ENCODE data around the gene MRPS6.

The MRPS6 gene

GRCh38 chr21:34182436-34182835, 109.1 kb downstream of the MRPS6 start:
- Histone ChIP-seq H3K4me2 (ENCODE audit: low read length) (no peak overlapping the region), H3K4ac (ENCODE audit: low read depth, low read length) (no peak overlapping the region), H3K56ac (ENCODE audit: low read length) (no peak overlapping the region), H2BK5ac (ENCODE audit: low read length) (no peak overlapping the region), H3K4me1 (ENCODE audit: control insufficient read depth, low read depth, low read length) (peaks cover 3% of the 10 kb centered on the region), H3K18ac (ENCODE audit: low read length) (no peak overlapping the region), H3K23ac (ENCODE audit: low read length) (no peak overlapping the region), H4K5ac (ENCODE audit: low read length) (no peak overlapping the region), H3K36me3 (ENCODE audit: control insufficient read depth, insufficient read depth, low read length) (no peaks in the 10 kb centered on the region), H3K9ac (ENCODE audit: low read length) (no peak overlapping the region), H3K79me1 (ENCODE audit: low read length) (no peaks in the 10 kb centered on the region), H3K4me3 (ENCODE audit: low read length) (no peak overlapping the region), H2BK15ac (replicated peaks; ENCODE audit: low read depth) (no peak overlapping the region), H3K27me3 (ENCODE audit: insufficient read depth, low read length, poor library complexity) (no peaks in the 10 kb centered on the region), H3K27ac (ENCODE audit: low read depth, low read length) (no peak overlapping the region), H2AK5ac (ENCODE audit: low read length) (no peak overlapping the region), H2BK120ac (ENCODE audit: low read depth, low read length) (no peak overlapping the region), H4K8ac (ENCODE audit: low read depth, low read length) (no peak overlapping the region), H3K79me2 (ENCODE audit: control insufficient read depth, insufficient read depth, low read length) (no peaks in the 10 kb centered on the region)
- no CpG with 5 or more reads among the region's 3 CpGs for WGBS (ENCODE audit: extremely low coverage, insufficient coverage, low lambda C conversion rate)
- no peak for DNase-seq

- Histone ChIP-seq H4K5ac (ENCODE audit: low read length) (no peak overlapping the region), H3K4ac (ENCODE audit: low read depth, low read length) (no peak overlapping the region), H3K36me3 (ENCODE audit: control insufficient read depth, insufficient read depth, low read length) (no peaks in the 10 kb centered on the region), H3K27me3 (ENCODE audit: insufficient read depth, low read length, poor library complexity) (no peaks in the 10 kb centered on the region), H2BK120ac (ENCODE audit: low read depth, low read length) (no peak overlapping the region), H3K4me3 (ENCODE audit: low read length) (no peak overlapping the region), H3K9ac (ENCODE audit: low read length) (no peak overlapping the region), H3K4me2 (ENCODE audit: low read length) (no peak overlapping the region), H2BK5ac (ENCODE audit: low read length) (no peak overlapping the region), H3K56ac (ENCODE audit: low read length) (no peak overlapping the region), H2BK15ac (replicated peaks; ENCODE audit: low read depth) (no peak overlapping the region), H3K79me2 (ENCODE audit: control insufficient read depth, insufficient read depth, low read length) (no peaks in the 10 kb centered on the region), H3K23ac (ENCODE audit: low read length) (no peak overlapping the region), H4K8ac (ENCODE audit: low read depth, low read length) (no peak overlapping the region), H3K79me1 (ENCODE audit: low read length) (no peaks in the 10 kb centered on the region), H3K18ac (ENCODE audit: low read length) (no peak overlapping the region), H3K27ac (ENCODE audit: low read depth, low read length) (no peak overlapping the region), H3K4me1 (ENCODE audit: control insufficient read depth, low read depth, low read length) (peaks cover 3% of the 10 kb centered on the region), H2AK5ac (ENCODE audit: low read length) (no peak overlapping the region)
- no peak for DNase-seq
- WGBS (ENCODE audit: extremely low coverage, insufficient coverage, low lambda C conversion rate) = no CpG with 5 or more reads among the region's 5 CpGs
These were observed 110.1 kb downstream of the MRPS6 start for GRCh38 chr21:34183331-34183928.

DNA sequence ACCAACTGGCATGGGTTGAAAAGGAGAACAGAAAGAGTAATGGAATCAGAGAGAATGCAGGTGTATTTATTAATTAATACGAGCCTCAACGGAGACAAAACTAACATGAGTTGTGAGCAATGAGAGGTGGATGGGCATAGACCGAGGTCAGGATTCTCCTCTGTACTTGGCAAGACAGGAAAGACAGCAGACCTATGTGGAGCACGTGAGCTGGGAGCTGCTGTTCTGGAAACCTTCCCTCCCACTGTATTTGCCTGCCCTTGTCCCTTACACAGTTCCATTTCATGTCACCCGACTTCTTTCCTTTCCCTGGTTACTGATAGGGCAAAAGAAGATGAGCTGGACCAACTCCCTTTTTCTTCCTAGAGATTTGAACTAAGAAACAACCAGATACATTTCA, 110.9 kb downstream of the MRPS6 start:
- Histone ChIP-seq H2BK5ac (ENCODE audit: low read length) (no peak overlapping the region), H3K56ac (ENCODE audit: low read length) (no peak overlapping the region), H4K5ac (ENCODE audit: low read length) (no peak overlapping the region), H2AK5ac (ENCODE audit: low read length) (no peak overlapping the region), H3K4ac (ENCODE audit: low read depth, low read length) (no peak overlapping the region), H3K27ac (ENCODE audit: low read depth, low read length) (no peak overlapping the region), H2BK15ac (replicated peaks; ENCODE audit: low read depth) (no peak overlapping the region), H3K18ac (ENCODE audit: low read length) (no peak overlapping the region), H4K8ac (ENCODE audit: low read depth, low read length) (no peak overlapping the region), H3K9ac (ENCODE audit: low read length) (no peak overlapping the region), H3K4me3 (ENCODE audit: low read length) (no peak overlapping the region), H3K23ac (ENCODE audit: low read length) (no peak overlapping the region), H3K27me3 (ENCODE audit: insufficient read depth, low read length, poor library complexity) (no peaks in the 10 kb centered on the region), H2BK120ac (ENCODE audit: low read depth, low read length) (no peak overlapping the region), H3K79me2 (ENCODE audit: control insufficient read depth, insufficient read depth, low read length) (no peaks in the 10 kb centered on the region), H3K79me1 (ENCODE audit: low read length) (no peaks in the 10 kb centered on the region), H3K36me3 (ENCODE audit: control insufficient read depth, insufficient read depth, low read length) (no peaks in the 10 kb centered on the region), H3K4me2 (ENCODE audit: low read length) (no peak overlapping the region), H3K4me1 (ENCODE audit: control insufficient read depth, low read depth, low read length) (peaks cover 3% of the 10 kb centered on the region)
- WGBS (ENCODE audit: extremely low coverage, insufficient coverage, low lambda C conversion rate) = no CpG with 5 or more reads among the region's 5 CpGs
- DNase-seq = no peak

DNA sequence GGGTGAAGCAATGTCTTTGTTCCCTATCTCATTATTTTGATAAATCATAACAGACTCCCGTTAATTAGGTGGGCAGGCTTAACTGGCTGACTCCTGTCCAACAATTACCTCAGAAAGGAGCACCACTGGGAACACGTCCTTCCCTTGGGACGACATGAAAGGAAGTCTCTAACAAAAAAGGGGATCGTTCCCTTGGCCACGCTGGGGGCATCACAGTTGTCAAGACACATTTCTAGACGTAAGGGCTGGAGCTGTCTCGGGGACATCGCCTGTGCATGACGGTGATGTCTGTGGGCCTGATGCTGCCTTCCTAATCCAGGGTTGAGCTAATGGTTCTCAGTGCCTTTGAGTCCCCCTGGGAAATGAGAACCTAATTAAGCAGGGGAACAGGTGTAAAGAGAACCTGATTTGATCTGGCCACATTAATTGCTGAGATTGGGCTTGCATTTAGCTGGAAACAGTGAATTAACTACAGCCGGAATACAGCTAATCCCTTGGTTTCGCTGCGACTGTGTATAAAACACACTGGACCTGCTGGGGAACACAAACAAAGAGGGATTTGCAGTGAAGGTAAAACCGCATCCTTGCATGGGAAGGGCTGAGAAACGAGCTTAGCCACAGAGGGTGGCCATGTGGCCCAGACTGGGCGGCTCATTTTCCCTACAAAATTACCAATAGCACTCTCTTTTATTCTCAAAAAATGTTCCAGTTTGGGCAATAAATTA, 111.8 kb downstream of the MRPS6 start:
- H2BK15ac ChIP-seq (replicated peaks; ENCODE audit: low read depth) = no peak overlapping the region
- no peak overlapping the region for H3K18ac ChIP-seq (ENCODE audit: low read length)
- H3K27me3 ChIP-seq (ENCODE audit: insufficient read depth, low read length, poor library complexity) = no peaks in the 10 kb centered on the region
- no peak overlapping the region for H3K4ac ChIP-seq (ENCODE audit: low read depth, low read length)
- no peak overlapping the region for H3K9ac ChIP-seq (ENCODE audit: low read length)
- H2AK5ac ChIP-seq (ENCODE audit: low read length) = no peak overlapping the region
- H3K79me1 ChIP-seq (ENCODE audit: low read length) = no peaks in the 10 kb centered on the region
- WGBS (ENCODE audit: extremely low coverage, insufficient coverage, low lambda C conversion rate) = no CpG with 5 or more reads among the region's 15 CpGs
- H2BK120ac ChIP-seq (ENCODE audit: low read depth, low read length) = no peak overlapping the region
- no peak overlapping the region for H3K23ac ChIP-seq (ENCODE audit: low read length)
- no peak overlapping the region for H3K56ac ChIP-seq (ENCODE audit: low read length)
- no peak overlapping the region for H4K5ac ChIP-seq (ENCODE audit: low read length)
- H3K4me2 ChIP-seq (ENCODE audit: low read length) = no peak overlapping the region
- H3K4me3 ChIP-seq (ENCODE audit: low read length) = no peak overlapping the region
- no peak overlapping the region for H4K8ac ChIP-seq (ENCODE audit: low read depth, low read length)
- peaks cover 3% of the 10 kb centered on the region for H3K4me1 ChIP-seq (ENCODE audit: control insufficient read depth, low read depth, low read length)
- H3K36me3 ChIP-seq (ENCODE audit: control insufficient read depth, insufficient read depth, low read length) = no peaks in the 10 kb centered on the region
- H3K27ac ChIP-seq (ENCODE audit: low read depth, low read length) = no peak overlapping the region
- no peak overlapping the region for H2BK5ac ChIP-seq (ENCODE audit: low read length)
- no peaks in the 10 kb centered on the region for H3K79me2 ChIP-seq (ENCODE audit: control insufficient read depth, insufficient read depth, low read length)
- DNase-seq = no peak

DNA sequence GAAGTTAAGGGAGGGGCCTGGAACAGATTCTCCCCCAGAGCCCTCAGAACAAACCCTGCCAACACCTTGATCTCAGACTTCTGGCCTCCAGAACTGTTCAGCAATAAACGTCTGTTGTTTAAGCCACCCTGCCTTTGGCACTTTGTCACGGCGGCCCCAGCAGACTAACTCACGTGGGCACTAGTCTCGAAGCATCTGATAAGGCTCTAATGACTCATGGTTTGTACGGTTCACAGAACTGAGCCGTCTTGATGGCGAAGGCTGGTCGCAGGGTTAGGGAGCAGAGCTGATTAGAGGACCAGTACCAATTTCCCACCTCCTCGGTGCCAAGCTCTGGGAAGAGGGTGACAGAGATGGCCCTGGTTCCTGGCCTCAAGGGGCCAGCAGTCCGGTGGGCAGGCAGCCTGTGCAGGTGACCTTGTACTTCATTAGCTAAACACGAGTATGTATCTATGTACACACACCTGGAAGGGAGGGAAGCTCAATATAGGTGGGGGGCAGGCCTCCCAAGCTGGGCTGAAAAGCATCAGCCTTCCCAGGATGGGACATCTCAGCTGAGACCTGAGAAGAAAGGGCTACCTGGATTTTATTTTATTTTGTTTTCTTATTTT, 112.8 kb downstream of the MRPS6 start:
- H4K8ac ChIP-seq (ENCODE audit: low read depth, low read length) = no peak overlapping the region
- no peaks in the 10 kb centered on the region for H3K79me1 ChIP-seq (ENCODE audit: low read length)
- no peaks in the 10 kb centered on the region for H3K4me1 ChIP-seq (ENCODE audit: control insufficient read depth, low read depth, low read length)
- H3K79me2 ChIP-seq (ENCODE audit: control insufficient read depth, insufficient read depth, low read length) = no peaks in the 10 kb centered on the region
- no peak overlapping the region for H3K4ac ChIP-seq (ENCODE audit: low read depth, low read length)
- WGBS (ENCODE audit: extremely low coverage, insufficient coverage, low lambda C conversion rate) = no CpG with 5 or more reads among the region's 12 CpGs
- no peak overlapping the region for H2BK15ac ChIP-seq (replicated peaks; ENCODE audit: low read depth)
- H3K4me3 ChIP-seq (ENCODE audit: low read length) = no peak overlapping the region
- no peak overlapping the region for H3K27ac ChIP-seq (ENCODE audit: low read depth, low read length)
- no peak overlapping the region for H2BK5ac ChIP-seq (ENCODE audit: low read length)
- no peak overlapping the region for H3K9ac ChIP-seq (ENCODE audit: low read length)
- H3K36me3 ChIP-seq (ENCODE audit: control insufficient read depth, insufficient read depth, low read length) = no peaks in the 10 kb centered on the region
- no peak overlapping the region for H2AK5ac ChIP-seq (ENCODE audit: low read length)
- no peak overlapping the region for H2BK120ac ChIP-seq (ENCODE audit: low read depth, low read length)
- H3K23ac ChIP-seq (ENCODE audit: low read length) = no peak overlapping the region
- no peak overlapping the region for H4K5ac ChIP-seq (ENCODE audit: low read length)
- DNase-seq = no peak
- no peak overlapping the region for H3K4me2 ChIP-seq (ENCODE audit: low read length)
- H3K18ac ChIP-seq (ENCODE audit: low read length) = no peak overlapping the region
- no peak overlapping the region for H3K56ac ChIP-seq (ENCODE audit: low read length)
- no peaks in the 10 kb centered on the region for H3K27me3 ChIP-seq (ENCODE audit: insufficient read depth, low read length, poor library complexity)
